Spleen (tissue), 7 donors: Measurements from ENCODE around the gene SRCAP.

Source experiments
- CTCF ChIP-seq, 11 experiments: fragments of 200-600 bp in 7 of 11; fragments of 450-650 bp in 4 of 11; sonication (generic) in 4 of 11; IDR thresholded peaks in 8 of 11; conservative IDR thresholded peaks in 3 of 11; 1 replicate in 7 of 11; 2 replicates in 4 of 11; pipeline versions ENCODE4 v1.4.0 to v1.8.0; 2016 to 2021; ENCODE audit warnings: antibody characterized with exemption in 11 of 11, inconsistent platforms in 4 of 11, mild to moderate bottlenecking in 1 of 11
- POLR2AphosphoS5 ChIP-seq, 3 donors: sonication (generic); formaldehyde crosslinking; IDR thresholded peaks; one replicate each; pipeline ENCODE4 v1.5.1; 2017; ENCODE audit warnings: antibody characterized with exemption in 3 of 3
- donor health status: DM: no; HTN: no; CAD: no; lungs with moderate emphysema.
- donor health status: DM: no; HTN: no; CAD: no.
- donor health status: DM: no; HTN: no; CAD: no.

- no peak for TF ChIP-seq CTCF (IDR thresholded peaks at IDR 0.05 in 8 of 11, conservative IDR thresholded peaks at IDR 0.05 in 3 of 11)
- TF ChIP-seq POLR2AphosphoS5 (IDR thresholded peaks at IDR 0.05), result no peak
Measured at GRCh38 chr16:30744183-30744582, 45.2 kb downstream of the SRCAP start.
